Right lobe of liver (tissue), 6 donors: ENCODE results near the gene ABCB8. TPM values are rescaled to one million over a fixed set of nuclear protein-coding genes. Genes with fewer than 3 reads are reported as not detected.

Experiments used
- ATAC-seq, 4 donors: fragments of 200-7000 bp; cut with Tn5 transposase; one replicate each; pipeline ENCODE4 v1.9.1; 2020; ENCODE audit warnings: mild to moderate bottlenecking in 4 of 4, moderate library complexity in 4 of 4
- DNase-seq, 3 donors: peaks; one replicate each; pipeline ENCODE4 v3.0.0-alpha.2; 2020
- H3K27ac ChIP-seq, 3 donors: fragments of 200-600 bp; one replicate each; pipeline ENCODE4 v1.8.0; 2022
- H3K27me3 ChIP-seq, 2 donors: fragments of 200-600 bp; one replicate each; pipeline ENCODE4 v1.8.0; 2022
- H3K36me3 ChIP-seq, 4 donors: fragments of 200-600 bp; sonication (generic) in 1 of 4; one replicate each; pipeline versions ENCODE4 v1.5.1 to v1.8.0; 2017 to 2022; ENCODE audit warnings: control low read depth in 1 of 4
- H3K4me1 ChIP-seq, 4 donors: fragments of 200-600 bp; sonication (generic) in 1 of 4; one replicate each; pipeline versions ENCODE4 v1.5.1 to v1.8.0; 2017 to 2022; ENCODE audit warnings: control low read depth in 1 of 4
- H3K4me3 ChIP-seq, 3 donors: fragments of 200-600 bp; one replicate each; pipeline ENCODE4 v1.8.0; 2022
- H3K9me3 ChIP-seq, 4 donors: fragments of 200-600 bp; sonication (generic) in 1 of 4; one replicate each; pipeline versions ENCODE4 v1.5.1 to v1.8.0; 2017 to 2022; ENCODE audit warnings: control low read depth in 1 of 4
- POLR2A ChIP-seq: fragments of 450-650 bp; IDR thresholded peaks from one replicate; pipeline ENCODE4 v1.6.1; 2017; ENCODE audit warnings: antibody characterized with exemption, mild to moderate bottlenecking
- WGBS: methylation state at CpG from one replicate; pipeline ENCODE4 v1.1.6; 2018; ENCODE audit warnings: low coverage, low lambda C conversion rate; ENCODE audit not compliant: insufficient coverage; ENCODE audit errors: missing lambda C conversion rate; 5-methylcytosine and 5-hydroxymethylcytosine counted together
- intact Hi-C, 2 donors: fragments of 100-400 bp; cut with DNase I; formaldehyde crosslinking; loops; one replicate each; pipeline versions ENCODE4 v1.11.2 to v1.14.1; 2022
- total RNA-seq, 6 experiments: library from RNA; depleted of rRNA in 2 of 6; stranded (reverse); fragments of >200 nt in 2 of 6; fragmentation: NEBNext Ultra II Directional in 3 of 6; extraction: Animal tissue kit (Norgen Biotek cat#: 25700) in 3 of 6; gene quantifications; one replicate each; pipeline versions ENCODE4 v1.1.0 to v1.2.4, GENCODE V29; 2016 to 2023
- TF ChIP-seq, protein P1 (sequence below), 4 donors: fragments of 200-600 bp in 3 of 4; fragments of 450-650 bp in 1 of 4; IDR thresholded peaks; one replicate each; pipeline versions ENCODE4 v1.5.1 to v1.8.0; 2016 to 2022; ENCODE audit warnings: antibody characterized with exemption in 4 of 4, mild to moderate bottlenecking in 2 of 4
- donor health status: DM: no; HTN: yes; CAD: no.
- donor health status: DM: no; HTN: no; CAD: no.
- donor health status: DM: no; HTN: no; CAD: no.
- donor health status: DM: no; HTN: yes; CAD: no.
- donor health status: DM: no; HTN: yes; CAD: no.

ABCB8 gene
- total RNA-seq, 6 experiments from 2014 or later: 22.3 to 33.8 (median 26.8) TPM

DNA sequence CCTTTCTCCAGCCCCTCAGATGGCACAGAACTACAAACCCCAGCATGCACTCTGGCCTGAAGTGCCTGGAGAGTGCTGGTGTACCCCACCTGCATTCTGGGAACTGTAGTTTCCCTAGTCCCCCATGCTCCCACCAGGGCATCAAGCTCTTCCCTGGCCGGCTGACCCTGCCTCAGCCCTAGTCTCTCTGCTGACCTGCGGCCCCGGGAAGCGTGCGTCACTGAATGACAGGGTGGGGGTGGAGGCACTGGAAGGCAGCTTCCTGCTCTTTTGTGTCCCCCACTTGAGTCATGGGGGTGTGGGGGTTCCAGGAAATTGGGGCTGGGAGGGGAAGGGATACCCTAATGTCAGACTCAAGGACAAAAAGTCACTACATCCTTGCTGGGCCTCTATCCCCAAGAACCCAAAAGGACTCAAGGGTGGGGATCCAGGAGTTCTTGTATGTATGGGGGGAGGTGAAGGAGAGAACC, 35.4 kb upstream of the ABCB8 start:
- H3K27ac ChIP-seq: no peak overlapping the region

DNA sequence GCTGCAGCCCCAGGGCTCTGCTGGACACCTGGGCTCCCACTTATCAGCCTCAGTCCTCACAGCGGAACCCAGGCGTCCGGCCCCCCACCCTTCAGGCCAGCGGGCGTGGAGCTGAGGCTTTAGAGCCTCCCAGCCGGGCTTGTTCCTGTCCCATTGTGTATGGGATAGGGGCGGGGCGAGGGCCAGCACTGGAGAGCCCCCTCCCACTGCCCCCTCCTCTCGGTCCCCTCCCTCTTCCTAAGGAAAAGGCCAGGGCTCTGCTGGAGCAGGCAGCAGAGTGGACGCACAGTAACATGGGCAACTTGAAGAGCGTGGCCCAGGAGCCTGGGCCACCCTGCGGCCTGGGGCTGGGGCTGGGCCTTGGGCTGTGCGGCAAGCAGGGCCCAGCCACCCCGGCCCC, 34.7 kb upstream of the ABCB8 start:
- H3K4me1 ChIP-seq: no peaks in the 10 kb centered on the region
- H3K4me3 ChIP-seq: peak overlapping the region; percentile 22 to 27 (median 25)
- H3K9me3 ChIP-seq: no peaks in the 10 kb centered on the region
- no peak overlapping the region for H3K27ac ChIP-seq
- intact Hi-C loops: no loop called here
- 28% methylated on average over 3 of the region's 14 CpGs for WGBS
- H3K27me3 ChIP-seq: no peaks in the 10 kb centered on the region
- H3K36me3 ChIP-seq: no peaks in the 10 kb centered on the region
- DNase-seq (peak; percentile 64 to 83 (median 71)), ATAC-seq (peak; percentile 53 to 66 (median 60))
- peak; percentile 10 for TF ChIP-seq POLR2A
- TF ChIP-seq, protein P1, sequence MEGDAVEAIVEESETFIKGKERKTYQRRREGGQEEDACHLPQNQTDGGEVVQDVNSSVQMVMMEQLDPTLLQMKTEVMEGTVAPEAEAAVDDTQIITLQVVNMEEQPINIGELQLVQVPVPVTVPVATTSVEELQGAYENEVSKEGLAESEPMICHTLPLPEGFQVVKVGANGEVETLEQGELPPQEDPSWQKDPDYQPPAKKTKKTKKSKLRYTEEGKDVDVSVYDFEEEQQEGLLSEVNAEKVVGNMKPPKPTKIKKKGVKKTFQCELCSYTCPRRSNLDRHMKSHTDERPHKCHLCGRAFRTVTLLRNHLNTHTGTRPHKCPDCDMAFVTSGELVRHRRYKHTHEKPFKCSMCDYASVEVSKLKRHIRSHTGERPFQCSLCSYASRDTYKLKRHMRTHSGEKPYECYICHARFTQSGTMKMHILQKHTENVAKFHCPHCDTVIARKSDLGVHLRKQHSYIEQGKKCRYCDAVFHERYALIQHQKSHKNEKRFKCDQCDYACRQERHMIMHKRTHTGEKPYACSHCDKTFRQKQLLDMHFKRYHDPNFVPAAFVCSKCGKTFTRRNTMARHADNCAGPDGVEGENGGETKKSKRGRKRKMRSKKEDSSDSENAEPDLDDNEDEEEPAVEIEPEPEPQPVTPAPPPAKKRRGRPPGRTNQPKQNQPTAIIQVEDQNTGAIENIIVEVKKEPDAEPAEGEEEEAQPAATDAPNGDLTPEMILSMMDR (IDR thresholded peaks at IDR 0.05): no peak

More for the DNA sequence above, 35.4 kb upstream of the ABCB8 start:
- no peak overlapping the region for H3K4me3 ChIP-seq
- TF ChIP-seq, protein P1 (IDR thresholded peaks at IDR 0.05): no peak
- TF ChIP-seq POLR2A: no peak
- no peaks in the 10 kb centered on the region for H3K9me3 ChIP-seq
- intact Hi-C loops: no loop called here
- no peaks in the 10 kb centered on the region for H3K36me3 ChIP-seq
- ATAC-seq (peak; percentile 45 to 63 (median 52)), DNase-seq (peak in 1 of 3 donors; percentile 77)
- WGBS: 14% methylated on average over 4 of the region's 5 CpGs
- no peaks in the 10 kb centered on the region for H3K4me1 ChIP-seq
- no peaks in the 10 kb centered on the region for H3K27me3 ChIP-seq

DNA sequence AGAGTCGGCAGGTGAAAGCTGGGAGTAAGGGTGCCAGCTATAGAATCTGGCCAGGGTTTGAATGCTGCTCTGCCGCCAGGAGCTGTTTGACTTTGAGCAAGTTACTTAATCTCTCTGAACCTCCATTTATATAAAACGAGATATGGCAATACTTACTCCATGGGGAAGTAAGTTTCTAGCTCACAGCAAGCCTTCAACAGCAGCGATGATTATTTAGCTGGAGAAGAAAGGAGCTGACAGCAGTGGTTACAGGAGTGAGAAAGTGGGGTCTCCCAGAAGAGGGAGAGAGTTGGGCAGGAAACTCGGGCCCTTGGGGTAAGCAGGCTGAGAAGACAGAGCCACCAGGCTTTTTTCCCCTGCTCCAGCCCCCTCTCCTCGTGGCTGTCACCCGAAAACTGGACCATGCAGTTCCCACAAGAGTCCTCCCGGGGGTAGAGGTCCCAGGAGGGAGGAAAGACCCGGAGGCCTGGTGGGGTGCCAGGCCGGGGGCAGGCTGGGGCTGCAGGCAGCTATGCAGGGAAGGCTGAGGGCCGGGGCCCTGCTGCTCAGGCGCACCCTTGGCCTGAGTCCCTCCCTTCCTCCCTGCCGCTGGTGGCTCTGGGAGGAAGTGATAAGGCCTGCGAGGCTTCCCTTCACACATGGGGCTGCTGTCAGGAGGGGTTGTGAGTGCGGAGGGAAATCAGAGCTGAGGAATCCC, 34.0 kb upstream of the ABCB8 start:
- Histone ChIP-seq H3K27ac (no peak overlapping the region), H3K4me1 (no peaks in the 10 kb centered on the region), H3K4me3 (peak overlapping the region; percentile 22 to 27 (median 25)), H3K27me3 (no peaks in the 10 kb centered on the region), H3K36me3 (no peaks in the 10 kb centered on the region), H3K9me3 (no peaks in the 10 kb centered on the region)
- peak; percentile 59 to 69 (median 64) for ATAC-seq
- WGBS: 52% methylated on average over 7 of the region's 15 CpGs
- TF ChIP-seq, protein P1 (IDR thresholded peaks at IDR 0.05): no peak
- no peak for TF ChIP-seq POLR2A
- intact Hi-C loops: no loop called here
- DNase-seq: peak in 1 of 3 donors; percentile 55

DNA sequence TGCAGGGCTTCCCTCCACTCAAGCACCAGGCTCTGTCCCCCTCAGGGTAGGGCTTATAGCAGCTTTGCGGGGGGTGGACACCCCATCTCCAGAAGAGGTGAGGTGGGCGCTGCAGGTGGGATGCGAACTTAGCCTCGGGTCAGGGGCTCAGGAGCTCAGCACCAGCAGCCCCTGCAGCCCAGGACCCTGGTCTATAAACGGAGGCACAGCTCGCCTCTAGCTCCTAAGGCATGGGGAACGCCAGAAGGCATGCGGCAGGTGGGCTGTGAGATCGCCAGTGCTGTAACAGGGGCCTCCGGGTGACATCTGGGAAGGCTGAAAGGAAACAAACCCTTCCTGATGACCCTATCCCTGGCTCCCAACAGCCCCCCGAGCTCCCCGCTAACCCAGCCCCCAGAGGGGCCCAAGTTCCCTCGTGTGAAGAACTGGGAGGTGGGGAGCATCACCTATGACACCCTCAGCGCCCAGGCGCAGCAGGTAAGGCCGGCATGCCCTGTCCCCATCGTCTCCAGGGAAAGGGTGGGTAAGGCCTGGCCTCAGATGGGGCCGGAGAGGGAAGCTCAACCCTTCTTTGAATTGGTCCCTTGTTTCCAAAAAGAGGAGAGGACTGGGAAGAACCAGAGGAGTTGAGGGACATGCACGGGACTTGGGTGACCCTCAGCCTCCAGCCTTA, 33.3 kb upstream of the ABCB8 start:
- 50% methylated on average over 2 of the region's 19 CpGs for WGBS
- DNase-seq (no peak), ATAC-seq (no peak)
- H3K4me1 ChIP-seq: no peaks in the 10 kb centered on the region
- intact Hi-C loops: no loop called here
- no peak for TF ChIP-seq POLR2A
- TF ChIP-seq, protein P1 (IDR thresholded peaks at IDR 0.05): no peak
- no peaks in the 10 kb centered on the region for H3K9me3 ChIP-seq
- H3K4me3 ChIP-seq: peak overlapping the region in 2 of 3 donors; percentile 22 to 27
- no peak overlapping the region for H3K27ac ChIP-seq
- H3K36me3 ChIP-seq: no peaks in the 10 kb centered on the region
- H3K27me3 ChIP-seq: no peaks in the 10 kb centered on the region
